Gastroesophageal sphincter (tissue), 3 donors: ENCODE results near the gene ATP5F1D.

ENCODE experiments used
- CTCF ChIP-seq, 4 experiments: fragments of 200-600 bp in 2 of 4; fragments of 450-650 bp in 2 of 4; sonication (generic) in 1 of 4; IDR thresholded peaks; one replicate each; pipeline ENCODE4 v1.5.1; 2017 to 2019; ENCODE audit warnings: antibody characterized with exemption in 4 of 4, mild to moderate bottlenecking in 2 of 4, moderate library complexity in 2 of 4
- EP300 ChIP-seq: sonication (generic); formaldehyde crosslinking; IDR thresholded peaks from one replicate; pipeline ENCODE4 v1.6.1; 2017; ENCODE audit warnings: antibody characterized with exemption, mild to moderate bottlenecking
- POLR2A ChIP-seq, 2 donors: fragments of 450-650 bp; IDR thresholded peaks; one replicate each; pipeline ENCODE4 v1.6.1; 2017; ENCODE audit warnings: antibody characterized with exemption in 2 of 2, mild to moderate bottlenecking in 2 of 2, moderate library complexity in 1 of 2
- POLR2AphosphoS5 ChIP-seq: sonication (generic); formaldehyde crosslinking; IDR thresholded peaks from one replicate; pipeline ENCODE4 v1.6.1; 2017; ENCODE audit warnings: antibody characterized with exemption

- TF ChIP-seq EP300: no peak
- no peak for TF ChIP-seq CTCF (IDR thresholded peaks at IDR 0.05)
- no peak for TF ChIP-seq POLR2AphosphoS5
- TF ChIP-seq POLR2A (IDR thresholded peaks at IDR 0.05): no peak
These were observed 13.2 kb upstream of the ATP5F1D start for GRCh38 chr19:1228161-1228957.
